ENCODE measurements around the gene NMRK1. TPM values are rescaled to one million over a fixed set of nuclear protein-coding genes. Genes with fewer than 3 reads are reported as not detected.

Gene NMRK1
- polyA plus RNA-seq, 3 donors = 4.3 to 9.8 (median 9.3) TPM

- peaks cover 14 to 36% of the 10 kb centered on the region in 2 donors for H3K36me3 Mint-ChIP-seq
- Histone ChIP-seq H3K79me2 (ENCODE audit: insufficient read depth, low read length) (peaks cover 97% of the 10 kb centered on the region), H3K4me1 (ENCODE audit: control insufficient read depth in 1 of 2, insufficient read depth in 2 of 2, low read length in 2 of 2) (peaks cover 21 to 44% of the 10 kb centered on the region in 2 donors), H2AFZ (ENCODE audit: insufficient read depth, low read depth, low read length, poor library complexity, severe bottlenecking) (no peak overlapping the region), H3K27ac (ENCODE audit: low read depth in 1 of 2, low read length in 2 of 2) (peak overlapping the region in 1 of 2 donors; percentile 35), H3K4me3 (replicated peaks in 1 of 3; ENCODE audit: low read depth in 2 of 3, low read length in 3 of 3) (no peak overlapping the region), H3K9ac (ENCODE audit: insufficient read depth, low read length, poor library complexity, severe bottlenecking) (no peak overlapping the region), H3K4me2 (replicated peaks; ENCODE audit: extremely low read depth, low read length, poor library complexity, severe bottlenecking) (no peak overlapping the region), H3K36me3 (replicated peaks in 1 of 2; ENCODE audit: control insufficient read depth in 1 of 2, insufficient read depth in 2 of 2, low read length in 2 of 2) (peaks cover 3 to 18% of the 10 kb centered on the region in 2 donors), H3K27me3 (ENCODE audit: control insufficient read depth in 2 of 2, insufficient read depth in 2 of 2, low read length in 2 of 2) (no peaks in the 10 kb centered on the region), H4K20me1 (ENCODE audit: insufficient read depth, low read length) (peaks cover 88% of the 10 kb centered on the region), H3K9me3 (replicated peaks in 1 of 2; ENCODE audit: control insufficient read depth in 1 of 2, insufficient read depth in 1 of 2, low read length in 2 of 2) (no peaks in the 10 kb centered on the region)
- peaks cover 0 to 2% (median 0%) of the 10 kb centered on the region in 7 donors for H3K9me3 Mint-ChIP-seq
- TF ChIP-seq CTCF (IDR thresholded peaks at IDR 0.05) = no peak
- H3K4me3 Mint-ChIP-seq = no peak overlapping the region
- peaks cover 57% of the 10 kb centered on the region for H3K4me1 Mint-ChIP-seq
- 85% methylated on average over 3 of the region's 4 CpGs for WGBS (ENCODE audit: insufficient coverage)
- intact Hi-C loops (cut with micrococcal nuclease) = no loop called here
- H3K27me3 Mint-ChIP-seq (ENCODE audit: low read depth in 3 of 3) = no peaks in the 10 kb centered on the region
- no peak for DNase-seq
- H3K27ac Mint-ChIP-seq = peak overlapping the region in 5 of 7 donors; percentile 37 to 72 (median 69)
Observed at GRCh38 chr9:75092766-75093165, 4.8 kb upstream of the NMRK1 start.

- no peaks in the 10 kb centered on the region for H3K9me3 Mint-ChIP-seq
- Histone ChIP-seq H4K20me1 (ENCODE audit: insufficient read depth, low read length) (peaks cover 66% of the 10 kb centered on the region), H2AFZ (ENCODE audit: insufficient read depth, low read depth, low read length, poor library complexity, severe bottlenecking) (no peak overlapping the region), H3K36me3 (replicated peaks in 1 of 2; ENCODE audit: control insufficient read depth in 1 of 2, insufficient read depth in 2 of 2, low read length in 2 of 2) (no peaks in the 10 kb centered on the region), H3K4me2 (replicated peaks; ENCODE audit: extremely low read depth, low read length, poor library complexity, severe bottlenecking) (peak overlapping the region; percentile 95), H3K79me2 (ENCODE audit: insufficient read depth, low read length) (peaks cover 79% of the 10 kb centered on the region), H3K9ac (ENCODE audit: insufficient read depth, low read length, poor library complexity, severe bottlenecking) (no peak overlapping the region), H3K4me1 (ENCODE audit: control insufficient read depth in 1 of 2, insufficient read depth in 2 of 2, low read length in 2 of 2) (peaks cover 41 to 55% of the 10 kb centered on the region in 2 donors), H3K27ac (ENCODE audit: low read depth in 1 of 2, low read length in 2 of 2) (peak overlapping the region in 1 of 2 donors; percentile 98), H3K27me3 (ENCODE audit: control insufficient read depth in 2 of 2, insufficient read depth in 2 of 2, low read length in 2 of 2) (no peaks in the 10 kb centered on the region), H3K4me3 (replicated peaks in 1 of 3; ENCODE audit: low read depth in 2 of 3, low read length in 3 of 3) (peak overlapping the region in 1 of 3 experiments; percentile 98), H3K9me3 (replicated peaks in 1 of 2; ENCODE audit: control insufficient read depth in 1 of 2, insufficient read depth in 1 of 2, low read length in 2 of 2) (no peaks in the 10 kb centered on the region)
- H3K27me3 Mint-ChIP-seq (ENCODE audit: low read depth in 3 of 3) = no peaks in the 10 kb centered on the region
- H3K36me3 Mint-ChIP-seq = peaks cover 9 to 21% of the 10 kb centered on the region in 2 donors
- intact Hi-C loops (cut with micrococcal nuclease) = no loop called here
- TF ChIP-seq CTCF (IDR thresholded peaks at IDR 0.05) = no peak
- no peak for DNase-seq
- H3K4me3 Mint-ChIP-seq = peak overlapping the region in 1 of 2 donors; percentile 26
- H3K27ac Mint-ChIP-seq = peak overlapping the region in 3 of 7 donors; percentile 12 to 21 (median 18)
- peaks cover 68% of the 10 kb centered on the region for H3K4me1 Mint-ChIP-seq
- 100% methylated on average over 1 of the region's 4 CpGs for WGBS (ENCODE audit: insufficient coverage)
Observed at GRCh38 chr9:75090579-75090978, 2.6 kb upstream of the NMRK1 start.
